Neuronal stem cell (in vitro differentiated cells): ENCODE results near the gene BCAR1.

Source experiments
- DNase-seq: peaks from one replicate; pipeline ENCODE4 v3.0.0-alpha.2; 2013; ENCODE audit warnings: low spot score
- H2AFZ ChIP-seq: one replicate; pipeline ENCODE4 v1.6.1; 2013; ENCODE audit warnings: mild to moderate bottlenecking, low read length, inconsistent platforms
- H2AK5ac ChIP-seq: 2 replicates; pipeline ENCODE4 v1.6.1; 2013; ENCODE audit warnings: low read depth, mild to moderate bottlenecking, inconsistent platforms, low read length, moderate library complexity, mixed read lengths
- H2BK120ac ChIP-seq: 2 replicates; pipeline ENCODE4 v1.6.1; 2013; ENCODE audit warnings: low read depth, mild to moderate bottlenecking, inconsistent platforms, low read length, moderate library complexity, mixed read lengths
- H2BK12ac ChIP-seq: one replicate; pipeline ENCODE4 v1.6.1; 2013; ENCODE audit warnings: low read length, inconsistent platforms
- H2BK15ac ChIP-seq: 2 replicates; pipeline ENCODE4 v1.6.1; 2013; ENCODE audit warnings: mild to moderate bottlenecking, low read length, inconsistent platforms, mixed read lengths
- H2BK5ac ChIP-seq: one replicate; pipeline ENCODE4 v1.6.1; 2013; ENCODE audit warnings: inconsistent platforms, mild to moderate bottlenecking, low read length, moderate library complexity
- H3K14ac ChIP-seq: one replicate; pipeline ENCODE4 v1.6.1; 2013; ENCODE audit warnings: low read length, inconsistent platforms
- H3K18ac ChIP-seq: 2 replicates; pipeline ENCODE4 v1.6.1; 2013; ENCODE audit warnings: low read length, inconsistent platforms
- H3K23ac ChIP-seq: 2 replicates; pipeline ENCODE4 v1.6.1; 2013; ENCODE audit warnings: low read depth, mild to moderate bottlenecking, mixed read lengths, low read length, inconsistent platforms; ENCODE audit not compliant: poor library complexity
- H3K27ac ChIP-seq: replicated peaks from 3 replicates; pipeline ENCODE4 v1.5.1; 2013; ENCODE audit warnings: low read length, inconsistent platforms
- H3K27me3 ChIP-seq, 3 experiments: 2 replicates each; pipeline ENCODE4 v1.6.1; 2013; ENCODE audit warnings: low read length in 3 of 3, mild to moderate bottlenecking in 2 of 3, inconsistent platforms in 1 of 3, low read depth in 1 of 3, mixed read lengths in 1 of 3, moderate library complexity in 1 of 3; ENCODE audit not compliant: control insufficient read depth in 3 of 3, insufficient read depth in 3 of 3
- H3K36me3 ChIP-seq, 2 donors: replicated peaks in 1 of 2; 2 replicates each; pipeline ENCODE4 v1.6.1; 2013; ENCODE audit warnings: low read length in 2 of 2; ENCODE audit not compliant: control insufficient read depth in 2 of 2, insufficient read depth in 2 of 2
- H3K4ac ChIP-seq: 2 replicates; pipeline ENCODE4 v1.6.1; 2013; ENCODE audit warnings: inconsistent platforms, mild to moderate bottlenecking, low read length, moderate library complexity
- H3K4me1 ChIP-seq, 2 donors: 1 replicate in 1 of 2; 2 replicates in 1 of 2; pipeline ENCODE4 v1.6.1; 2013; ENCODE audit warnings: low read length in 2 of 2, low read depth in 1 of 2; ENCODE audit not compliant: control insufficient read depth in 2 of 2, insufficient read depth in 1 of 2
- H3K4me2 ChIP-seq: one replicate; pipeline ENCODE4 v1.6.1; 2013; ENCODE audit warnings: mild to moderate bottlenecking, low read length, inconsistent platforms; ENCODE audit not compliant: insufficient read depth, poor library complexity, severe bottlenecking
- H3K4me3 ChIP-seq, 2 donors: 2 replicates each; pipeline ENCODE4 v1.5.1; 2013; ENCODE audit warnings: low read length in 2 of 2, mild to moderate bottlenecking in 2 of 2, inconsistent platforms in 1 of 2, moderate library complexity in 1 of 2
- H3K79me1 ChIP-seq: one replicate; pipeline ENCODE4 v1.6.1; 2013; ENCODE audit warnings: low read depth, mild to moderate bottlenecking, inconsistent platforms, low read length, moderate library complexity
- H3K9ac ChIP-seq: one replicate; pipeline ENCODE4 v1.6.1; 2013; ENCODE audit warnings: mild to moderate bottlenecking, low read depth, low read length, inconsistent platforms; ENCODE audit not compliant: poor library complexity
- H3K9me3 ChIP-seq, 2 donors: replicated peaks in 1 of 2; 2 replicates each; pipeline versions ENCODE3 to v1.6.1; 2013; ENCODE audit warnings: low read length in 2 of 2, mild to moderate bottlenecking in 2 of 2, inconsistent platforms in 1 of 2, low read depth in 1 of 2, mixed read lengths in 1 of 2, moderate library complexity in 1 of 2; ENCODE audit not compliant: control insufficient read depth in 2 of 2, insufficient read depth in 1 of 2
- H4K8ac ChIP-seq: one replicate; pipeline ENCODE4 v1.6.1; 2013; ENCODE audit warnings: low read depth, mild to moderate bottlenecking, inconsistent platforms, low read length, moderate library complexity
- H4K91ac ChIP-seq: one replicate; pipeline ENCODE4 v1.6.1; 2013; ENCODE audit warnings: low read length, low read depth, mild to moderate bottlenecking, inconsistent platforms; ENCODE audit not compliant: poor library complexity
- WGBS, 2 donors: extraction: QIAGEN DNeasy Blood & Tissue Kit; methylation state at CpG; one replicate each; pipeline ENCODE4 v1.1.7; 2013; ENCODE audit warnings: missing lambda C conversion rate in 2 of 2, mixed read lengths in 1 of 2; ENCODE audit not compliant: insufficient read length in 2 of 2, insufficient replicate concordance in 1 of 2; ENCODE audit errors: extremely low coverage in 2 of 2; 5-methylcytosine and 5-hydroxymethylcytosine counted together

Gene BCAR1

DNA sequence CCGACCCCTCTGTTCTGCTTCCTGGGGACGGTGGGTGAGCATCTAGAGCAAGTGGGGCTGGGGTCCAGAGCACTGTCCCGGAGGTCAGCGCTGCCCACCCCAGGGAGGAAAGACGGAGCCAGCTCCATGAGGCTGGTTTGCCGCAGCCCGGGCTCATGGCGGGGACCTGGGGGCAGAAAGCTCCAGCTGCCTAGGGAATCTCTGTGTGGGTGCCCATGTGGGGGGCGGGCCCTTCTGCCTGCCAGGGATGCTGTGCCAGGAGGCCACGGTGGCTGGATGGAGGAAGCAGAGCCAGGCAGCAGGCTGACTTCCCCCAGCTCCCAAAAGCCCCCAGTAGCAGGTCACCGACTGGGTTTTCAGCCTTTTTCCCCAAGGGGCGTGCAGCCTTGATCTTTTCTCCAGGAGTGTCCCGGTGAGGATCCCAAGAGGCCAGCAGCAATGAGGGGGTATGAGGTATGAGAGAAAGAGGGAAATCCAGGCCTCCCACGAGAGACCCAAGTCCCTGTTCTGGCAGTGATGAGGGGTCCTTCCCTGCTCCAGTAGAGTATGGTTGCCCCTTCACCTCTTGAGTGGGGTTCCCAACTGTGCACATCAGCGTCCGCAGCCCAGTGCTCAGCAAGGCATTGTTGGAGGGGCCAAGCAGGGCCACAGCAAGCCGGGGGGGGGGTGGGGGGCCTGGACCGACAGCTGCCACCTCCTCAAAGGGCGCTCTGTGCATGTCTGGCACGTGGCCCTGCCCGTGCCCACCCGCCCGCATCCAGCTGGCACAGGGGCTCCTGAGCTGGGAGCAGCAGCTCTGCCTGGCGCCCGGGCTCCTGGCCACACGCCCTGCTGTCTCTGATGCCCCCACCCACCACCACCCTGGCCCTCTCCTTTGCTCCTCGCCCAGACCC lies 15.6 kb upstream of the BCAR1 start:
- H2BK5ac ChIP-seq = peak overlapping the region; percentile 1
- peak overlapping the region; percentile 71 for H3K18ac ChIP-seq
- no peak overlapping the region for H2BK120ac ChIP-seq
- no peak overlapping the region for H4K91ac ChIP-seq
- peaks cover 2 to 25% of the 10 kb centered on the region in 2 donors for H3K36me3 ChIP-seq
- peak overlapping the region; percentile 89 for H2BK15ac ChIP-seq
- peak overlapping the region; percentile 26 for H3K4ac ChIP-seq
- H3K9me3 ChIP-seq = no peaks in the 10 kb centered on the region
- H3K79me1 ChIP-seq = peaks cover 28% of the 10 kb centered on the region
- no CpG with 5 or more reads among the region's 27 CpGs for WGBS, 2 donors
- peak overlapping the region; percentile 92 for H2AFZ ChIP-seq
- DNase-seq = no peak
- no peak overlapping the region for H3K4me2 ChIP-seq
- no peaks in the 10 kb centered on the region for H3K27me3 ChIP-seq
- no peak overlapping the region for H3K23ac ChIP-seq
- H3K14ac ChIP-seq = no peak overlapping the region
- H3K27ac ChIP-seq = no peak overlapping the region
- H2AK5ac ChIP-seq = peak overlapping the region; percentile 17
- H3K4me3 ChIP-seq = peak overlapping the region in 1 of 2 donors; percentile 93
- peak overlapping the region; percentile 86 for H4K8ac ChIP-seq
- H2BK12ac ChIP-seq = no peak overlapping the region
- peaks cover 17 to 31% of the 10 kb centered on the region in 2 donors for H3K4me1 ChIP-seq
- no peak overlapping the region for H3K9ac ChIP-seq

DNA sequence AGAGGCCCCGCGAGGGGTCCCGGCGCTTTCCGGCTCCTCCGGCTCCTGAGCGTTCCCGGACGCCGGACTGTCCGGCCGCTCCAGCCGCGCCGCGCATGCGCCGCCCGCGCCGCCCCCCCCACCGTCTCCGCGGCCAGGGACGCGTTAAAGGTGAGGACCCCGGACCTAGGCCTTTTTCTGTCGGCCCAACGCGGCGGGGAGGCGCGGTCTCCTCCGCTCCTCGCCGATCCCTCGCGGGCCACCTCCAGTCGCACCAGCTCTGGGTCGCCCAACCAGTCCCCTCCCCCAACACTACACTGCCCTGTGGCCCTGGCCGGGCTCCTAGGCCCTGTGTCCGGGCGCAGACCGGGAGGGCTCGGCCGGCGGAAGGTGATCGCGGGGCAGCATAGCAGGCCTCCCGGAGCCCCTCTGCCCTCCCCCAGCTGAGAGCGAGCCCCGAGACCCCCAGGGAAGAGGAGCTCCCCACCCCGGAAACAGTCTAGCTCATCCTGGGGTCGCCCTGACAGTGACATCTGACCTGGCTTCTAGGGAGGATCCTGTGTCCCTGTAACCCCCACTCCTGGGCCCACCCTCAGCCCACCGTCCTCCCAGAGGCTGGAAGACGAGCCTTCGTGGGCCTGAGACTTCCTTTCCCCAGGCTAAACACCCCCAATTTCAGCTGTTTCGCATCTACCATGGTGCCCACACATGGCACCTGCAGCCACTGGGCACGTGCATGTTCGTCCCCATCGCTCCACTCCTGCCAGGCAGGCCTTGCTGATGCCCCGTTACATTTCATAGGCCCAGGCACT lies 14.7 kb upstream of the BCAR1 start:
- Histone ChIP-seq H2AFZ (peak overlapping the region; percentile 92), H2BK12ac (no peak overlapping the region), H3K4ac (peak overlapping the region; percentile 4), H3K27ac (no peak overlapping the region), H2AK5ac (peak overlapping the region; percentile 17), H3K18ac (peak overlapping the region; percentile 99), H3K36me3 (peaks cover 2 to 33% of the 10 kb centered on the region in 2 donors), H2BK5ac (peak overlapping the region; percentile 1), H2BK120ac (no peak overlapping the region), H3K4me1 (peaks cover 19 to 37% of the 10 kb centered on the region in 2 donors), H3K4me2 (peak overlapping the region; percentile 71), H3K9ac (peak overlapping the region; percentile 86), H4K8ac (peak overlapping the region; percentile 95), H3K79me1 (peaks cover 35% of the 10 kb centered on the region), H4K91ac (no peak overlapping the region), H3K14ac (no peak overlapping the region), H3K4me3 (peak overlapping the region; percentile 93 to 97), H3K27me3 (no peaks in the 10 kb centered on the region), H3K9me3 (no peaks in the 10 kb centered on the region), H2BK15ac (peak overlapping the region; percentile 30), H3K23ac (peak overlapping the region; percentile 6)
- no CpG with 5 or more reads among the region's 62 CpGs for WGBS, 2 donors
- DNase-seq = peak; percentile 92

DNA sequence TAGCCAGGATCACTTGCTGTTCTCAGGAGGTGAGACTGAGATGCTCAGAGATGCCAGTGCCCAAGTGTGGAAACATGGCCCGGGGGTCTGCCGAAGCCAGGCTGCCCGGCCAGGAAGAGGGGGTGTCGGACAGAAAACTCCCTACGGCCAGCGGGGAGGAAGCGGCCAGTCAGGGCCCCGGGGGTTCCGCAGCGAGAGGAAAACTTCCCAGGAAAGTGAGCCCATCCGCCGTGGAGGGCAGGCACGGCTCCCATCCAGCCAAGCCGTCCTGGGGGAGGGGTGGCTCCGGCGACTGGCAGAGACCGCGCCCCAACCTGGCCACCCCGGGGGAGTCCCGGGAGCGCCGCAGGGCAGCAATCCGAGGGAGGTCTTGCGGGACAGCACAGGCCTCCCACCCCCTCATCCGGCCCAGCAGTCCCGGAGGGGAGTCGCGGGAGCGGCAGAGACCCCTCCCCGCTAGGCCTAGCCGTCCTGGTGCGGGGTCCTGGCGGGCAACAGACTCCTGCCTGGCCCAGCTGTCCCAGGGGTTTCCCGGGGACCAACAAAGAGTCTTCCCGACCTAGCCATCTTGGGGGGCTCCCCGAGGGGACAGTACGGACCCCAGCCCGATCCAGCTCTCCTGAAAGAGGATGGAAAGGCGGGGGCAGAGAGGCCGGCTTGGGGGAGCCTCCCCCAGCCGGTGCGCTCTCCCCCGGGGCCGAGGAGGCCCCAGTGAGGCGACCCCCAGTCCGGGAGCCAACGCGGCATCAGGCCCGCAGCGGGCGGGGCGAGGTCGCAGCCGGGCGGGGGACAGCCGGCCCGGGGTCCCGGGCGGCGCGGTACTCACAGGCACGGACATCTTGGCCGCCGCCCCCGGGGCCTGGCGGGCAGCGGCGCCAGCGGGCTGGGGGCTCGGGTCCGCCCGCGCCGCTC lies 13.8 kb upstream of the BCAR1 start:
- Histone ChIP-seq H3K27me3 (no peaks in the 10 kb centered on the region), H3K4me2 (peak overlapping the region; percentile 67), H3K4me1 (peaks cover 21 to 40% of the 10 kb centered on the region in 2 donors), H4K8ac (no peak overlapping the region), H2BK5ac (no peak overlapping the region), H2BK15ac (no peak overlapping the region), H4K91ac (no peak overlapping the region), H3K36me3 (peaks cover 2 to 38% of the 10 kb centered on the region in 2 donors), H3K9ac (peak overlapping the region; percentile 92), H3K79me1 (peaks cover 35% of the 10 kb centered on the region), H3K9me3 (no peaks in the 10 kb centered on the region), H2BK120ac (no peak overlapping the region), H3K4me3 (peak overlapping the region; percentile 93 to 97), H3K23ac (no peak overlapping the region), H3K27ac (no peak overlapping the region), H2AK5ac (peak overlapping the region; percentile 12), H3K18ac (peak overlapping the region; percentile 39), H2AFZ (peak overlapping the region; percentile 92), H3K4ac (no peak overlapping the region), H2BK12ac (no peak overlapping the region), H3K14ac (peak overlapping the region; percentile 12)
- DNase-seq = no peak
- no CpG with 5 or more reads among the region's 74 CpGs for WGBS, 2 donors
